ENCODE measurements around the gene ERAL1. TPM values are rescaled to one million over a fixed set of nuclear protein-coding genes. Genes with fewer than 3 reads are reported as not detected.

Gene ERAL1
- total and polyA plus RNA-seq, 2 of the 13 experiments (the other 11 are each of a cell fraction or from before 2014, with no cell fraction given) = 46.9 to 72.2 TPM

DNA sequence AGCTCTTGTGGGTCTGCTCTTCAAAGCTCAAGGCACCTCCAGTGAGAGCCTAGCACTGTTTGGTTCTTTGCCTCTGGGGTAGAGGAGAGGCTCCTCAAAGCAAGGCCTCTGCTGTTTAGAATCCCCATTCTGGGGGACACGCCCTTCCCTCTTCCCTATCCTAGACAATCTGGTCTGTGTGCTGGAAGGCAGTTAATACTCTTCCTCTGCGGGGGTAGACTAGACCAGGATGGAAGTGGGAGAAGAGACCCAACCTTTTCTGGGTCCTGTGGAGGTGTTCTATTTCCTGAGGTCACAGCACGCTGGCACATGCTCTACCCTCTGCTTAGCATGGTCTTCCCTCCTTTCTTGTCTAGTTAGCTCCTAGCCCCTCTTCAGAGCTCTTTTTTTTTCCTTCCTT is 7.7 kb downstream of the ERAL1 start:
- no peak overlapping the region for H2AFZ ChIP-seq (ENCODE audit: low read length)
- FAIRE-seq (no peak), ATAC-seq (no peak), DNase-seq (ENCODE audit: low spot score) (no peak)
- no peaks in the 10 kb centered on the region for H3K9me3 ChIP-seq (ENCODE audit: low read length)
- ChIA-PET CTCF (ENCODE audit: low intra/inter-chr PET ratio, low total read pairs) (no interaction called here), POLR2A (interaction anchor here (1.0 kb wide), 1 partner anchor 45 kb away, joined by 3 read pairs; no protein-coding TSS in a partner anchor)
- BruUV-seq (replicated peaks) = no TSS peak
- H4K20me1 ChIP-seq (ENCODE audit: insufficient read depth, low read length) = no peaks in the 10 kb centered on the region
- H3K27ac ChIP-seq (ENCODE audit: extremely low read length, insufficient read depth, low read length) = no peak overlapping the region
- no peak overlapping the region for H3K4me3 ChIP-seq (replicated peaks in 1 of 3; ENCODE audit: insufficient read depth in 1 of 3, low read depth in 2 of 3, low read length in 3 of 3)
- no peak overlapping the region for H3K4me2 ChIP-seq (ENCODE audit: low read depth, low read length)
- peaks cover 26% of the 10 kb centered on the region for H3K4me1 ChIP-seq (ENCODE audit: insufficient read depth, low read length)
- H3K79me2 ChIP-seq (ENCODE audit: insufficient read depth, low read length) = no peaks in the 10 kb centered on the region
- WGBS (ENCODE audit: low lambda C conversion rate) = 74% methylated on average over 3 of the region's 3 CpGs
- peaks cover 17 to 24% of the 10 kb centered on the region in 2 experiments; a peak in 4 of 5 replicates for H3K36me3 ChIP-seq (replicated peaks in 1 of 2; ENCODE audit: control insufficient read depth in 1 of 2, insufficient read depth in 2 of 2, low read length in 2 of 2)
- intact Hi-C loops (cut with micrococcal nuclease; ENCODE audit: unreplicated experiment) (no loop called here), in situ Hi-C loops (cut with HindIII; ENCODE audit: extremely low pct_ligation_motif_present, low pct_unique_long_range_greater_than_20kb) (no loop called here)
- no peaks in the 10 kb centered on the region for H3K27me3 ChIP-seq (ENCODE audit: control insufficient read depth in 1 of 2, insufficient read depth in 2 of 2, low read length in 2 of 2)
- no peak overlapping the region for H3K9ac ChIP-seq (ENCODE audit: insufficient read depth, low read depth, low read length)
- TF ChIP-seq, protein P1, sequence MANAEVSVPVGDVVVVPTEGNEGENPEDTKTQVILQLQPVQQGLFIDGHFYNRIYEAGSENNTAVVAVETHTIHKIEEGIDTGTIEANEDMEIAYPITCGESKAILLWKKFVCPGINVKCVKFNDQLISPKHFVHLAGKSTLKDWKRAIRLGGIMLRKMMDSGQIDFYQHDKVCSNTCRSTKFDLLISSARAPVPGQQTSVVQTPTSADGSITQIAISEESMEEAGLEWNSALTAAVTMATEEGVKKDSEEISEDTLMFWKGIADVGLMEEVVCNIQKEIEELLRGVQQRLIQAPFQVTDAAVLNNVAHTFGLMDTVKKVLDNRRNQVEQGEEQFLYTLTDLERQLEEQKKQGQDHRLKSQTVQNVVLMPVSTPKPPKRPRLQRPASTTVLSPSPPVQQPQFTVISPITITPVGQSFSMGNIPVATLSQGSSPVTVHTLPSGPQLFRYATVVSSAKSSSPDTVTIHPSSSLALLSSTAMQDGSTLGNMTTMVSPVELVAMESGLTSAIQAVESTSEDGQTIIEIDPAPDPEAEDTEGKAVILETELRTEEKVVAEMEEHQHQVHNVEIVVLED (CRISPR knock-in tag; IDR thresholded peaks at IDR 0.05; ENCODE audit: borderline replicate concordance) = no peak
- TF ChIP-seq SUZ12 (IDR thresholded peaks at IDR 0.05; ENCODE audit: low read depth, low read length) (no peak), RFX1 (IDR thresholded peaks at IDR 0.05) (no peak), HMGA1 (CRISPR knock-in tag; conservative IDR thresholded peaks at IDR 0.05) (no peak), ZNF557 (CRISPR knock-in tag; IDR thresholded peaks at IDR 0.05) (no peak), ZFP41 (CRISPR knock-in tag; IDR thresholded peaks at IDR 0.05; ENCODE audit: borderline replicate concordance) (no peak), ZNF607 (CRISPR knock-in tag; IDR thresholded peaks at IDR 0.05; ENCODE audit: borderline replicate concordance) (no peak), NFRKB (IDR thresholded peaks at IDR 0.05) (no peak), ZNF354B (CRISPR knock-in tag; IDR thresholded peaks at IDR 0.05) (no peak), HDAC2 (CRISPR knock-in tag; IDR thresholded peaks at IDR 0.05) (no peak)
- TF ChIP-seq, protein P2, sequence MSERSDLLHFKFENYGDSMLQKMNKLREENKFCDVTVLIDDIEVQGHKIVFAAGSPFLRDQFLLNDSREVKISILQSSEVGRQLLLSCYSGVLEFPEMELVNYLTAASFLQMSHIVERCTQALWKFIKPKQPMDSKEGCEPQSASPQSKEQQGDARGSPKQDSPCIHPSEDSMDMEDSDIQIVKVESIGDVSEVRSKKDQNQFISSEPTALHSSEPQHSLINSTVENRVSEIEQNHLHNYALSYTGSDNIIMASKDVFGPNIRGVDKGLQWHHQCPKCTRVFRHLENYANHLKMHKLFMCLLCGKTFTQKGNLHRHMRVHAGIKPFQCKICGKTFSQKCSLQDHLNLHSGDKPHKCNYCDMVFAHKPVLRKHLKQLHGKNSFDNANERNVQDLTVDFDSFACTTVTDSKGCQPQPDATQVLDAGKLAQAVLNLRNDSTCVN (CRISPR knock-in tag; IDR thresholded peaks at IDR 0.05; ENCODE audit: borderline replicate concordance) = no peak
- TF ChIP-seq, protein P3, sequence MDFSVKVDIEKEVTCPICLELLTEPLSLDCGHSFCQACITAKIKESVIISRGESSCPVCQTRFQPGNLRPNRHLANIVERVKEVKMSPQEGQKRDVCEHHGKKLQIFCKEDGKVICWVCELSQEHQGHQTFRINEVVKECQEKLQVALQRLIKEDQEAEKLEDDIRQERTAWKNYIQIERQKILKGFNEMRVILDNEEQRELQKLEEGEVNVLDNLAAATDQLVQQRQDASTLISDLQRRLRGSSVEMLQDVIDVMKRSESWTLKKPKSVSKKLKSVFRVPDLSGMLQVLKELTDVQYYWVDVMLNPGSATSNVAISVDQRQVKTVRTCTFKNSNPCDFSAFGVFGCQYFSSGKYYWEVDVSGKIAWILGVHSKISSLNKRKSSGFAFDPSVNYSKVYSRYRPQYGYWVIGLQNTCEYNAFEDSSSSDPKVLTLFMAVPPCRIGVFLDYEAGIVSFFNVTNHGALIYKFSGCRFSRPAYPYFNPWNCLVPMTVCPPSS (IDR thresholded peaks at IDR 0.05) = no peak
- TF ChIP-seq, protein P4, sequence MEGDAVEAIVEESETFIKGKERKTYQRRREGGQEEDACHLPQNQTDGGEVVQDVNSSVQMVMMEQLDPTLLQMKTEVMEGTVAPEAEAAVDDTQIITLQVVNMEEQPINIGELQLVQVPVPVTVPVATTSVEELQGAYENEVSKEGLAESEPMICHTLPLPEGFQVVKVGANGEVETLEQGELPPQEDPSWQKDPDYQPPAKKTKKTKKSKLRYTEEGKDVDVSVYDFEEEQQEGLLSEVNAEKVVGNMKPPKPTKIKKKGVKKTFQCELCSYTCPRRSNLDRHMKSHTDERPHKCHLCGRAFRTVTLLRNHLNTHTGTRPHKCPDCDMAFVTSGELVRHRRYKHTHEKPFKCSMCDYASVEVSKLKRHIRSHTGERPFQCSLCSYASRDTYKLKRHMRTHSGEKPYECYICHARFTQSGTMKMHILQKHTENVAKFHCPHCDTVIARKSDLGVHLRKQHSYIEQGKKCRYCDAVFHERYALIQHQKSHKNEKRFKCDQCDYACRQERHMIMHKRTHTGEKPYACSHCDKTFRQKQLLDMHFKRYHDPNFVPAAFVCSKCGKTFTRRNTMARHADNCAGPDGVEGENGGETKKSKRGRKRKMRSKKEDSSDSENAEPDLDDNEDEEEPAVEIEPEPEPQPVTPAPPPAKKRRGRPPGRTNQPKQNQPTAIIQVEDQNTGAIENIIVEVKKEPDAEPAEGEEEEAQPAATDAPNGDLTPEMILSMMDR (CRISPR knock-in tag; IDR thresholded peaks at IDR 0.05) = no peak
- TF ChIP-seq, protein P5, sequence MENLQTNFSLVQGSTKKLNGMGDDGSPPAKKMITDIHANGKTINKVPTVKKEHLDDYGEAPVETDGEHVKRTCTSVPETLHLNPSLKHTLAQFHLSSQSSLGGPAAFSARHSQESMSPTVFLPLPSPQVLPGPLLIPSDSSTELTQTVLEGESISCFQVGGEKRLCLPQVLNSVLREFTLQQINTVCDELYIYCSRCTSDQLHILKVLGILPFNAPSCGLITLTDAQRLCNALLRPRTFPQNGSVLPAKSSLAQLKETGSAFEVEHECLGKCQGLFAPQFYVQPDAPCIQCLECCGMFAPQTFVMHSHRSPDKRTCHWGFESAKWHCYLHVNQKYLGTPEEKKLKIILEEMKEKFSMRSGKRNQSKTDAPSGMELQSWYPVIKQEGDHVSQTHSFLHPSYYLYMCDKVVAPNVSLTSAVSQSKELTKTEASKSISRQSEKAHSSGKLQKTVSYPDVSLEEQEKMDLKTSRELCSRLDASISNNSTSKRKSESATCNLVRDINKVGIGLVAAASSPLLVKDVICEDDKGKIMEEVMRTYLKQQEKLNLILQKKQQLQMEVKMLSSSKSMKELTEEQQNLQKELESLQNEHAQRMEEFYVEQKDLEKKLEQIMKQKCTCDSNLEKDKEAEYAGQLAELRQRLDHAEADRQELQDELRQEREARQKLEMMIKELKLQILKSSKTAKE (CRISPR knock-in tag; IDR thresholded peaks at IDR 0.05; ENCODE audit: borderline replicate concordance) = no peak
- TF ChIP-seq, protein P6, sequence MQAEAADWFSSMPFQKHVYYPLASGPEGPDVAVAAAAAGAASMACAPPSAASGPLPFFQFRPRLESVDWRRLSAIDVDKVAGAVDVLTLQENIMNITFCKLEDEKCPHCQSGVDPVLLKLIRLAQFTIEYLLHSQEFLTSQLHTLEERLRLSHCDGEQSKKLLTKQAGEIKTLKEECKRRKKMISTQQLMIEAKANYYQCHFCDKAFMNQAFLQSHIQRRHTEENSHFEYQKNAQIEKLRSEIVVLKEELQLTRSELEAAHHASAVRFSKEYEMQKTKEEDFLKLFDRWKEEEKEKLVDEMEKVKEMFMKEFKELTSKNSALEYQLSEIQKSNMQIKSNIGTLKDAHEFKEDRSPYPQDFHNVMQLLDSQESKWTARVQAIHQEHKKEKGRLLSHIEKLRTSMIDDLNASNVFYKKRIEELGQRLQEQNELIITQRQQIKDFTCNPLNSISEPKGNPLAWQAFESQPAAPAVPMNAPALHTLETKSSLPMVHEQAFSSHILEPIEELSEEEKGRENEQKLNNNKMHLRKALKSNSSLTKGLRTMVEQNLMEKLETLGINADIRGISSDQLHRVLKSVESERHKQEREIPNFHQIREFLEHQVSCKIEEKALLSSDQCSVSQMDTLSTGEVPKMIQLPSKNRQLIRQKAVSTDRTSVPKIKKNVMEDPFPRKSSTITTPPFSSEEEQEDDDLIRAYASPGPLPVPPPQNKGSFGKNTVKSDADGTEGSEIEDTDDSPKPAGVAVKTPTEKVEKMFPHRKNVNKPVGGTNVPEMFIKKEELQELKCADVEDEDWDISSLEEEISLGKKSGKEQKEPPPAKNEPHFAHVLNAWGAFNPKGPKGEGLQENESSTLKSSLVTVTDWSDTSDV (CRISPR knock-in tag; IDR thresholded peaks at IDR 0.05) = no peak

Data from HepG2 (cell line).